PFSK-1 (cell line): Measurements from ENCODE around the gene PCDHGA4.

ENCODE experiments used
- FOXP2 ChIP-seq: optimal IDR thresholded peaks from 2 replicates; pipeline ENCODE3; 2011; ENCODE audit warnings: borderline replicate concordance, control low read depth, inconsistent platforms; ENCODE audit not compliant: insufficient read depth; ENCODE audit errors: extremely low read length, extremely low read depth
- POLR2AphosphoS5 ChIP-seq: IDR thresholded peaks from 2 replicates; pipeline ENCODE4 v1.6.1; 2012; ENCODE audit warnings: low read depth, mild to moderate bottlenecking, control low read depth, low read length, moderate library complexity
- REST ChIP-seq, 2 experiments: IDR thresholded peaks; 2 replicates each; pipeline versions ENCODE4 v1.6.1 to v1.8.0; 2011 to 2012; ENCODE audit warnings: low read depth in 2 of 2, low read length in 2 of 2, control low read depth in 1 of 2, inconsistent platforms in 1 of 2, mild to moderate bottlenecking in 1 of 2, moderate library complexity in 1 of 2; ENCODE audit not compliant: insufficient read depth in 1 of 2
- SIN3A ChIP-seq: IDR thresholded peaks from 2 replicates; pipeline ENCODE4 v1.6.1; 2012; ENCODE audit warnings: mild to moderate bottlenecking, low read length, moderate library complexity, borderline replicate concordance; ENCODE audit not compliant: insufficient read depth
- TAF1 ChIP-seq: IDR thresholded peaks from 2 replicates; pipeline ENCODE4 v1.6.1; 2012; ENCODE audit warnings: low read length, control low read depth, borderline replicate concordance; ENCODE audit not compliant: insufficient read depth

The PCDHGA4 gene

GRCh38 chr5:141355641-141356040 is 820 bp downstream of the PCDHGA4 start:
- TF ChIP-seq TAF1 (no peak), SIN3A (no peak), POLR2AphosphoS5 (no peak), FOXP2 (no peak), REST (IDR thresholded peaks at IDR 0.05; ENCODE audit: insufficient read depth in 1 of 2, low read depth in 2 of 2, low read length in 2 of 2) (no peak)

- TF ChIP-seq FOXP2 = no peak
- no peak for TF ChIP-seq SIN3A
- TF ChIP-seq TAF1 = no peak
- no peak for TF ChIP-seq POLR2AphosphoS5
- TF ChIP-seq REST (IDR thresholded peaks at IDR 0.05; ENCODE audit: insufficient read depth in 1 of 2, low read depth in 2 of 2, low read length in 2 of 2) = no peak
Measured at GRCh38 chr5:141356133-141356532, 1.3 kb downstream of the PCDHGA4 start.

- TF ChIP-seq POLR2AphosphoS5 = no peak
- TF ChIP-seq REST (IDR thresholded peaks at IDR 0.05; ENCODE audit: insufficient read depth in 1 of 2, low read depth in 2 of 2, low read length in 2 of 2) = peak in 1 of 2 experiments; percentile 53; a peak in 1 of 4 replicates
Measured at GRCh38 chr5:141356950-141357349, 2.1 kb downstream of the PCDHGA4 start.

GRCh38 chr5:141359790-141360426 is 5.1 kb downstream of the PCDHGA4 start, which contains the start of gene PCDHGB2:
Gene PCDHGB2 (plus strand): TSS chr5:141359994. CDS start chr5:141360136, 142 bp downstream.
- TF ChIP-seq REST (IDR thresholded peaks at IDR 0.05; ENCODE audit: insufficient read depth in 1 of 2, low read depth in 2 of 2, low read length in 2 of 2) (no peak), SIN3A (no peak), TAF1 (no peak), FOXP2 (no peak), POLR2AphosphoS5 (no peak)

- TF ChIP-seq TAF1 (no peak), SIN3A (no peak), FOXP2 (no peak), REST (IDR thresholded peaks at IDR 0.05; ENCODE audit: insufficient read depth in 1 of 2, low read depth in 2 of 2, low read length in 2 of 2) (no peak), POLR2AphosphoS5 (no peak)
Measured at GRCh38 chr5:141360685-141361084, 5.9 kb downstream of the PCDHGA4 start.
